Fibroblast of pulmonary artery (primary cell): ENCODE measurements around the gene TYW1.
"Not testable (repeated sequence)": the region's sequence is repeated elsewhere in the genome, so short reads cannot be mapped to it uniquely, and the experiment has no call there.

Experiments
- DNase-seq: peaks from one replicate; pipeline ENCODE4 v3.0.0-alpha.2; 2010; ENCODE audit warnings: low read depth
- H3K4me3 ChIP-seq: replicated peaks from 2 replicates; pipeline ENCODE4 v1.5.1; 2011; ENCODE audit warnings: low read depth, mild to moderate bottlenecking, control low read depth, low read length, moderate library complexity
- TF ChIP-seq, protein P1 (sequence below): IDR thresholded peaks from 2 replicates; pipeline ENCODE4 v1.5.1; 2011; ENCODE audit warnings: mild to moderate bottlenecking, control low read depth, low read length, inconsistent platforms; ENCODE audit errors: missing control alignments

TYW1 gene

DNA sequence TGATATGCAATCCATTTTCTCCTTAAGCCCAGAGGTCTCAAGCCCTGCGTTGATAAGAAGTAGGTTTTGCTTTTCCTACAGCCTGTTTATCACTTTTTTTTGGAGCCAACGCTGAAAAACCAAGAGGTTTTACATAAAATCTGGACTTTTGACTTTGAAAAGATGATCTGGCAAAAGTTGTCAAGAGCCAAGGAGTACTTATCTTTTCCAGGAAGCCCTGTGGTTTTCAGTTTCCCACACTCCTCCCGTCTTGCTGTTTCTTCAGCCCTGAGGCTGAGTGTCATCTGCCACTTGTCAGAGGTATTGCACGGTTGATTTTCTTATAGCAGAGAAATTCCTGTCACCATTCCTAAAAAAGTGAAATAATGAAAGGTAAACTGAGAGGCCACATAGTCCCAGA, 108.7 kb downstream of the TYW1 start:
- DNase-seq, result peak; percentile 68
- TF ChIP-seq, protein P1, sequence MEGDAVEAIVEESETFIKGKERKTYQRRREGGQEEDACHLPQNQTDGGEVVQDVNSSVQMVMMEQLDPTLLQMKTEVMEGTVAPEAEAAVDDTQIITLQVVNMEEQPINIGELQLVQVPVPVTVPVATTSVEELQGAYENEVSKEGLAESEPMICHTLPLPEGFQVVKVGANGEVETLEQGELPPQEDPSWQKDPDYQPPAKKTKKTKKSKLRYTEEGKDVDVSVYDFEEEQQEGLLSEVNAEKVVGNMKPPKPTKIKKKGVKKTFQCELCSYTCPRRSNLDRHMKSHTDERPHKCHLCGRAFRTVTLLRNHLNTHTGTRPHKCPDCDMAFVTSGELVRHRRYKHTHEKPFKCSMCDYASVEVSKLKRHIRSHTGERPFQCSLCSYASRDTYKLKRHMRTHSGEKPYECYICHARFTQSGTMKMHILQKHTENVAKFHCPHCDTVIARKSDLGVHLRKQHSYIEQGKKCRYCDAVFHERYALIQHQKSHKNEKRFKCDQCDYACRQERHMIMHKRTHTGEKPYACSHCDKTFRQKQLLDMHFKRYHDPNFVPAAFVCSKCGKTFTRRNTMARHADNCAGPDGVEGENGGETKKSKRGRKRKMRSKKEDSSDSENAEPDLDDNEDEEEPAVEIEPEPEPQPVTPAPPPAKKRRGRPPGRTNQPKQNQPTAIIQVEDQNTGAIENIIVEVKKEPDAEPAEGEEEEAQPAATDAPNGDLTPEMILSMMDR, result no peak
- no peak overlapping the region for H3K4me3 ChIP-seq

DNA sequence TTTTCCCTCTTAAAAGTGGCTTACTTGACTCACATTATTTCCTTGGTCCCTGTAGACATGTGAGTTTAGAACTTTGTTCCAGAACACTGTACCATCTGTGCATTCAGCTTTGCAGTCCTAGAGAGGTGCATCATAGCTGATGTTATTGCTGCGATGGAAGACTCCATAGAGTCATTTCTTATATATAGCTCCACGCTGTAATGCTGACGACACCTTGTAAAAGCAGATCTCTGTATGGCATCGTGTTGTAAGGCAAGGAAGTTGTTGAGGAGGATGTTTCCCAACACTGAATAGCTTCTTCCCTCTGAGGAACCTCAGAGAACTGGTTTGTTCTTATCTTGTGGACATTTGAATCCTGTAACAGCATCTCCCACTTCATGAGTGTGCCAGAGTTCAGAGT, 109.6 kb downstream of the TYW1 start:
- DNase-seq, result peak; percentile 48

DNA sequence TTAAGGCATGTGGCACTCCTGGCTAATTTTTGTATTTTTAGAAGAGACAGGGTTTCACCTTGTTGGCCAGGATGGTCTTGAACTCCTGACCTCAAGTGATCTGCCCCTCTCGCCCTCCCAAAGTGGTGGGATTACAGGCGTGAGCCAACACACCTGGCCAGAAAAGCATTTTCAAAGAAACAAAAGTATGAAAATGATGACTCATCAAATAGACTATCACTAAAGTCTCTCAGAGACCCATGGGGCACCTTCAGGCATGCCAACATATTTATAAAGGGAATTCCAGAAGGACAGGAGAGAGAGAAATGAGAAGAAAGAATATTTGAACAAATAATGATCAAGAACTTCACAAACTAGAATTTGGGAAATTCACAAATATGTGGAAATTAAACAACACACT, 114.7 kb downstream of the TYW1 start:
- H3K4me3 ChIP-seq, DNase-seq: not testable (repeated sequence)

More for the DNA sequence above, 109.6 kb downstream of the TYW1 start:
- H3K4me3 ChIP-seq, result not testable (repeated sequence)

DNA sequence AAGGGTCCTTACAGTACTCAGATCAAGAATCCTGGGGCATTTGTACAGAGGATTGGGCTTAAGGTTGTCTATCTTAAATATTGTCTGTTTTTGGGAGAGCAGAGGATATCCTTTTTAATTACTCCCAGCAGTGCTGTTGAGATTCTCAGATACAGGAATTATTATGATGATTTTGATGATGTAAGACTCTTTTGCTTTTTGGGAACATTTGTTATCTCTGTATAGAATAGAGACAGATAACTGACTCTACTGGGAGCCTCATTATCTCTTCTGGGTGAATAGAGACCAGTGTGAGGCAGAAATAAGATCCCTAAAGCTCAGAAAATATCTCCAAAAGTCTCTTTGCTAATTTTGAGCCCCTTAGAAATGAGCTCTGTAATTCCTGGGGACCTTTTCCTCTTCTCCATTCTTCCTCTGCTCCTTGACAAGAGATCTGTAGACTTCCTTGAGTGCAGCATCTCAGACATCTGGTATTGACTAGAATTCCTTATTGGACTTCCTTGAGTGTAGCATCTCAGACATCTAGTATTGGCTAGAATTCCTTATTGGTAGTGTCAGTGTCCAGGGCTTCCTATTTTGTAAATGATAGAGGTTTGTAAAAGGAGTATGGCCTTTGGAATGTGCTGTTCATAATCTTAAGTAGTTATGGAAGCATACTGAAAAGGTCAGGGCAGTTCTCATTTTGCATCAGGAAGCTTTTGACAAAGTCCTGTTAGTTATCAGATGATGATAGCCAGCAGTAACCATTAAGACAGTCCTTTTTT, 118.0 kb downstream of the TYW1 start:
- DNase-seq, result peak; percentile 50
- H3K4me3 ChIP-seq, result not testable (repeated sequence)

DNA sequence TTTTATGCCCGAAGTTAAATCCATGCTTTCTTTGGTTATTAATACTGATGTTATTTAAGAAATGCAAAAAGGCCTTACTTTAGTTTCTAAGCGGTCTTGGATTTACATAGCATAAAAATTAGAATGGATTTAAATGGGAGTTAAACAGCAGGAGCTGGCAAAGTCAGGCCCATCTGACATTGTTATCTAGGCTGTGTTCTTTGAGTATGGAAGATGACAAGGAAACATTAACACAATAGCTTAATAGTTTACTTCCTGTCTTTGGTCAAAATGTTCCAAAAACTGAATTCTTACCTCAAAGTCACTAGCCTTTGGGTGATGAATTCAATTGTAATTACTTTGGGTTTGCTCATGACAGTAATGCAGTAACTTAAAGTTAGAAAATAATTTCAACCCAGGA, 123.9 kb downstream of the TYW1 start:
- DNase-seq, H3K4me3 ChIP-seq: not testable (repeated sequence)

DNA sequence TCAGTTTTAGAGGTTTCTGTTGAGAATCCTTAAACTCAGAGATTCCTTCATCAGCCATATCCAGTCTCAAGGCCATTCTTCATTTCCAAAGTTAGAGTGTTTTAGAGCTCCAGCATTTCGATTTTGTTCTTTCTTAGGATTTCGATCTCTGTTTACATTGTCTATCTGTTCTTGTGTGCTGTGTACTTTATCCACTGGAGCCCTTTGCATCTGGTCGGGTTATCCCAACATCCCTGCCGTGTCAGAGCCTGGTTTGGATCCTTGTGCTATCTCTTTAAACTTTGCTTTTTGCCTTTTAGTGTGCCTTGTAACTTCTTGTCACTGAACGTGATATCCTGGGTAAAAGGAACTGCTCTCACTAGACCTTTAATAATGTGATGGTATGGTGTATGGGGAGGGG, 131.6 kb downstream of the TYW1 start:
- DNase-seq, H3K4me3 ChIP-seq: not testable (repeated sequence)

DNA sequence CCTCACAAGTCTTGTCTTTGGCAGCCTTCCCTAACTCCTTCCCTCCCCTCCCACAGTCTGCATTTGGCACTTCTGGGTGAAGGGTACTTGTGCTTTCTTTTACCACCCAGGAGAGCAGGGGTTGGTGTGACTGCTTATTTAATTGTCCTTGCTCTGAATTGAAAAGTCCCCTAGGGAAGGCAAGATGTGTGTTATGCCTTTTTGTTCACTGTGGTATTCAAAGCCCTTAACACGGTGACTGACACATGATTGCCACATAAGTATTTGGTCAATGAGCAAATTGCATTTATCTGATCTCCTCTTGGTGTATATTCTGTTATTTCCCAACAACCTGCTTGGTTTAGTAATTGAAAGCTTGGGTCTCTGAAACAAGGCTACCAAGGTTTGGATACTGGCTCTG, 134.1 kb downstream of the TYW1 start:
- peak; percentile 11 for DNase-seq
- not testable (repeated sequence) for H3K4me3 ChIP-seq

DNA sequence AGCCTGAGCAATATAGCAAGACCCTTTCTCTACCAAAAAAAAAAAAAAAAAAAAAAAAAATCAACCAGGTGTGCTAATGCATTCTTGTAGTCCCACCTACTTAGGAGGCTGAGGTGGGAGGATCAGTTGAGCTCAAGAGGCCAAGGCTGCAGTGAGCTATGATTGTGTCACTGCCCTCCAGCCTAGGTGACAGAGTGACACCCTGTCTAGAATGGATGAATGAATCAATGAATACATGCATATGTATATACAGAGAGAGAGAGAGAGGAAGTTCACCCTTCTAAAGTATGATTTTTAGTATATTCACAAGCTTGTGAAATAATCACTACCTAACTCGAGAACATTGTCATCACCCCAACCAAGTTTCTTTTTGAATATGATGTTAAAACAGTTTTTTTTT, 138.3 kb downstream of the TYW1 start:
- DNase-seq, H3K4me3 ChIP-seq: not testable (repeated sequence)

DNA sequence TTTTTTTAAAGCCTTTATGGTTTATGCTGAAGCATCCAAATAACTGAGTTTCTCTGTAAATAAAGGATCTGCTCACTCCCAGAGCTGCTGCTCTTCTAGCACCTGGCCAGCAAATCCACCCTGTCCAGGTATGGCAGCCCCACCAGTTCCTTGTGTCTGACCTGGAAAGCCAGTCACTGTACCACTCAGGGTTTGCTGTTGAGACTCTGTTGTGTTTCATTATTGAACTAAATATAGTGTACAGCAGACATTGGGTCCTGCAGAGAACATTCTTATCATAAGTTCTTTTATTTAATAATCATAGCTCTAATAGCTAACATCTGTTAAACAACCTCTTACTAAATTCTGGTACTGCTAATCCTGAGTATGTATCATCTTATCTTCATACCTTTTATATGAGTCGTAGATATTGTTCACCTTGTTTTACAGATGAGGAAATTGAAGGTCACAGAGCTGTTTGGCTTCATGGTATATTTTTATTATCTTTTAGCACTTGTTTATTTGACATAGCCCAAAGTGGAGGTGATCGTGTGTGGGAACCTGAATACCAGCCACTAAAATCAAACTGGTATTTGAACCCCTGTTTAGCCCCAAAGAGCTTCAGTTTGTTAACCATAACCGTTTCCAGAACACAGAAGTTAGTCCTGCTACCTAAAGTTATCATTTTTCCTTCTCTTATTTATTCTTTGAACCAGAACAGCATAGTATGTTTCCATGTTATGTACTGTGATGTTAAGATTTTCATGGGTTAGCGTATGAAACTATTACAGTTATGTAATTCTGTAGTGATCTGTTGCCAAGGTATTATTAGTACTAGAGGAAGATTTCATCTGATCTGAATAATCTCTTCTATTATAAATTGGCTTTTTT, 139.2 kb downstream of the TYW1 start:
- DNase-seq, result not testable (repeated sequence)

DNA sequence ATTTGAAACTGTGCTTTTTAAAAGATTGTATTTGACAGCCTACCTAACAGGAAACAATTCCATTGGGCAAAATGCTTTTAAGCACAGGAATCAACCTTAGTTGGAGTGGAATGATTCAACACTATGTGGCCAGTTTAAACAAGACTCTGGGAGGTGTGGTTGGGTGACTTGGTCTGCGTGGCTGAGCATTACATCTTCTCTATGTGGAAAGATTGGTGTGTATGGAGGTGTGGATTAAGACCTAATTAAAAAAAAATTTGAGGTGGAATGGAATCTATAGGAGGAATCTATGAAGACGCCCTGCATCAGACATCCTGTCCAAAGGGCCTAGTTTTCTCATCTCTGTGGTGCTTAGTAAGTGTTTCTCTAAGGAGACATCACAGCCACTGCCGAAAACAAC, 140.9 kb downstream of the TYW1 start:
- not testable (repeated sequence) for H3K4me3 ChIP-seq

More for the DNA sequence above, 139.2 kb downstream of the TYW1 start:
- not testable (repeated sequence) for H3K4me3 ChIP-seq

DNA sequence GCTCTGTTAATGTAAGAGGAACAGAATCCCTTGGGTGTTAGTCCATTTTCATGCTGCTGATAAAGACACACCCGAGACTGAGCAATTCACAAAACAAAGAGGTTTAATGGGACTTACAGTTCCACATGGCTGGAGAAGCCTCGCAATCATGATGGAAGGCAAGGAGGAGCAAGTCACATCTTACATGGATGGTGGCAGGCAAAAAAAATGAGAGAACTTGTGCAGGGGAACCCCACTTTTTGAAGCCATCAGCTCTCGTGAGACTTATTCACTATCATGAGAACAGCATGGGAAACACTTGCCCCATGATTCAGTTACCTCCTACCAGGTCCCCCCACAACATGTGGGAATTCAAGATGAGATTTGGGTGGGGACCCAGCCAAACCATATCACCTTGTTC, 143.2 kb downstream of the TYW1 start:
- DNase-seq, result not testable (repeated sequence)

More for the DNA sequence above, 140.9 kb downstream of the TYW1 start:
- DNase-seq, result not testable (repeated sequence)

DNA sequence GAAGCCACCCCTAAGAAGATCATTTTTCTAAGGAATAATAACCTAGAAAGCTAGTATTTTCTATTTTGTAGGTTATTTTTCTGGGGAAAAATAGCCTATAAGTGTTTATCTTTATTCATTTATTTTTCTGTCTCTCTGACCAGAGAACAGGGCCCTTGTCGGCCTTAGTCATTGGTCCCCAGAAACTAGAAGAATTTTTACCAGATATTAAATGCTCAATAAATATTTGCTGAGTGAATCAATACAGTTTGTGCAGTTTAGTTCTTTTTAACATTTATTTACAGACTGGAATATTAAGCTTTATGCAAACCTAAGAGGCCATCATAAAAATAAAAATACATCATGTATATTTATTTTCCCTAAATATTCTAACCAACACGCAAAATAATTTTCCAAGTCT, 144.4 kb downstream of the TYW1 start:
- DNase-seq, H3K4me3 ChIP-seq: not testable (repeated sequence)

More for the DNA sequence above, 143.2 kb downstream of the TYW1 start:
- not testable (repeated sequence) for H3K4me3 ChIP-seq

DNA sequence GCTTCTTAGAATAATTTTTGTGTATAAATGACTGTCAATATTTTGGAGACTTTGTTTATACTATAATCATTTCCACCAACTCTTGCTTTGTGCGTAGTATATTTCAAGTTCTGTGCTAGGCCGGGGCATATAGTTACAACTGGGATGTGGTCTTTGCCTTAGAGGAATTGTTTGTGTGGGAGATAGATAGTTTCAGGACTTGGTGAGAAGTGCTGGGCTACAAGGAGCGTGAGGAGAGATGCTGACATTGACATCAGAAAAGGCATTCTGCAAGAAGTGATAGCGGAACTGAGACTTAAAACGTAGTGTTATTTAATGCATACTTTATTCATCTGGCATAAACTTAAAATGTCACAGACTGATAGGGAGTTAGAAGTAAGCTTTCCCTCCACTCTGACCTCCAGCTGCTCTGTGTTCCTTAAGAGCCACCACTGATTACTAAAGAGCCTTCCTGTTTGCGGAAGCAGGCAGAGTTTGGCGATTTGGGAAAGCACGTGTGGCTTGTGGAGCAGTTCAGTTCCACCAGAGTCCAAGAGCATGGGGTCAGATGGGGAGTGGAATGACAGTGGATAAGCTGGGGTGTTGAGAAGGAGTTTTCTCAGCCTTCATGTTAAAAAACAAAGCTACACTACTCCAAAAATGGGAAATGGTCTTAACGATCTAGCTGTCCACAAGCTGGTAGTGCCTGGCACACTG, 146.6 kb downstream of the TYW1 start:
- peak; percentile 33 for DNase-seq

DNA sequence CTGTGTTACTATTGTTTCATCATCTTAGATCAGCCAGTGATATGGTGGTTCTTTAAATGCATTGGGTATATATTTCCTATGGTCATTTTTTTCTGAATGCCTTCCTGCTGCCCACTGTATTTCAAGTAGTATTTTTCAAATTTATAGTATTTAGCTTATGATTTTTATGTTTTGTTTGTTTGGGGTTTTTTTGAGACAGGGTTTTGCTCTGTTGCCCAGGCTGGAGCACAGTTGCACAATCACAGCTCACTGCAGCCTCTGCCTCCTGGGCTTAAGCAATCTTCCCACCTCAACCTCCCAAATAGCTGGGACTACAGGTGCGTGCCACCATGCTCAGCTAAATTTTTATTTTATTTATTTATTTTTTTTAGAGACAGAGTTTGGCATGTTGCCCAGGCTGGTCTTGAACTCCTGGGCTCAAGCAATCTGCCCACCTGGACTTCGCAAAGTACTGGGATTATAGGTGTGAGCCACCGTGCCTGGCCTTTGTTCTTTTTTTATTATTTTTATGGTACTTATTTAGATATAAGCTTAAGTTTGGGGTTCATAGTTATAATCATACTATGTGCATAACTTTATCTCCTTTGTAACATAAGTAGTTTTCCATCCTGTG, 149.1 kb downstream of the TYW1 start:
- DNase-seq, H3K4me3 ChIP-seq: not testable (repeated sequence)

More for the DNA sequence above, 146.6 kb downstream of the TYW1 start:
- H3K4me3 ChIP-seq, result not testable (repeated sequence)

DNA sequence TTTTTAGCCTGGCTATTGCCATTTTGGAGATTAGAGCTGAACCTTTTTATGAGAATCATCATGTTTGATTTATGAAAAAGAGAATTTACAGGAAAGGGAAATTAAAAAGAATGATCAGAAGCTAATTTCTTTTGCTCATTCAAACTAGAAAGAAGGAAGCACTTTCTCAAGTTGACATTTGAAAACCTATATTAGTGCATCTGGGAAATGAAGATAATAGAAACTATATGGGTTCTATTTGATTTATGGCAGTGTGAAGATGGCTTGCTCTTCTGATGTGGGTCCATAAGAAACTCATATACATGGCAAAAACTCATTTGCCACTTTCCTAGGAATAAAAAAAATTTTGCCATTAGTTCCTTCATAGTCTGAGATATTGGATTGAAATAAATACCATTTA, 152.5 kb downstream of the TYW1 start:
- H3K4me3 ChIP-seq, DNase-seq: not testable (repeated sequence)

DNA sequence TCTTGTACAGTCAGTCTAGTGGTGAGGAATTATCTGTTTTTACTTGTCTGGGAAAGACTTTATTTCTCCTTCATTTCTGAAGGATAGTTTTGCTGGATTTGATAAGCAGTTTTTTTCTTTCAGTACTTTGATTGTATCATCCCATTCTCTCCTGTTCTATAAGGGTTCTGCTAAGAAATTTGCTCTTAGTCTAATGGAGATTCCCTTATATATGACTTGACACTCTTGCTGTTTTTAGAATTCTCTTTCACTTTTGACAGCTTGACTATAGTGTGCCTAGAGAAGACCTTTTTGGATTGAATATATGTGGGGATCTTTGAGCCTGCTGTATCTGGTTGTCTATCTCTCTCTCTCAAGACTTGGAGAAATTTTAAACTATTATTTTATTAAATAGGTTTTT, 157.7 kb downstream of the TYW1 start:
- not testable (repeated sequence) for DNase-seq, H3K4me3 ChIP-seq

DNA sequence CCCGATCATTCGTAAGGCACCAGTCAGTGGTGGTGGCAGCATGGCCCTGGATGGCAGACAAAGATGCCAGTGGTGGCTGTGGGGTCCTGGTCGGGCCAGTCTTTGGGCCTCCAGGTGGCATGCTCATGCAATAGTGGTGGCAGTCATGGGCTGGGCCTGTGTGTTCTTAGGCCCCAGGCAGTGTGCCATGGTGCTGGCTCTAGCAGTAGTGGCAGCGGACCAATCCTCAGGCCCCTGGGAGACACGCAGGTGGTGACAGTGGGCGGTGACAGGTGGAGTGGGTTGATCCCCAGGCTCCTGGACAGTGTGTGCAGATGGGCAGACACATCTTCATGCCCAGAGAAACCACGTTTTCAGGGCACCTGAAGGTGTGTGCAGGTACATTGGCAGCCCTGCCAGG, 159.4 kb downstream of the TYW1 start:
- not testable (repeated sequence) for DNase-seq, H3K4me3 ChIP-seq
